IPS-NIHi7 (cell line): ENCODE data around the gene MCOLN3.
"Not testable (repeated sequence)": the region's sequence is repeated elsewhere in the genome, so short reads cannot be mapped to it uniquely, and the experiment has no call there.

Source experiments
- DNase-seq: peaks from one replicate; pipeline ENCODE4 v3.0.0; 2012; ENCODE audit warnings: mixed read lengths; ENCODE audit errors: extremely low spot score

The MCOLN3 gene

DNA sequence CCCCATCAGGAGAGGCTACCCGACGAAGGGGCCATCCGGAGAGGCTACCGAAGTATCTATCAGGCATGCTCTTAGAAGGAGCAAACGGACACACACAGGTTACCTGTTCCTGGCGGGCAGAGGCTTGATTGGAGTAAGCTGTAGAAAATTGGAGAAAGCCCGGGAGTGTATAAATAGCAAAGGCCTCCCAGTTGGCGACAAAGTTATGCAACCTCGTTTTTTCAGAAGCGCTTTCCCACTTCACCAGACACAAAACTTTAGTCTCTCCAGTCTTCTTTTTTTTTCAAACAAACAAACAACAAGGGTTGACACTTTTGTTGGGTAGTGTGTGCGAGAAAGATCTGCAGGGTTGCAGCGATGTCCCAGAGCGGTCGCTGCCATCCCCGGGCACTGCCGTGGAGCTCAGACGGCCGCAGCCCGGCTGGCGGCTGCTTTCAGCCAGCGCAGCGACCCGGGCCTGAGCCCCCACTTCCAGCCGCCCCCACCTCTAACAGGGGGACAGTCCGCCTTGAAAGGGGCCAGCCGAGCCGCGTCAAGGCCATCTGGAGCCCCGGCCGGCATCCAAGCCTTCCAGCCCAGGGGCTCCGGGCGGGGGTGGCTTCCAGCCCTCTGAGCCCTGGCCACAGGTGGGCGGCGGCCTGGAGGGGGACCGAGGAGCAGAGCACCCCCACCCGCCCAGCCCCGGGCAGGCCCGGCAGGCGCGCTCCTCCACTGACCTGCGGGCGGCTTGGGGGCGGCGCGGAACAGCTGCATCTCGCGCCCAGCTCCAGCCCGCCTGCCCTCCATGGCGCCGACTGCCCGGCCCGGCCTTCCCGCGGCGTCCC is 616 bp downstream of the MCOLN3 start:
- peak; percentile 35 for DNase-seq

DNA sequence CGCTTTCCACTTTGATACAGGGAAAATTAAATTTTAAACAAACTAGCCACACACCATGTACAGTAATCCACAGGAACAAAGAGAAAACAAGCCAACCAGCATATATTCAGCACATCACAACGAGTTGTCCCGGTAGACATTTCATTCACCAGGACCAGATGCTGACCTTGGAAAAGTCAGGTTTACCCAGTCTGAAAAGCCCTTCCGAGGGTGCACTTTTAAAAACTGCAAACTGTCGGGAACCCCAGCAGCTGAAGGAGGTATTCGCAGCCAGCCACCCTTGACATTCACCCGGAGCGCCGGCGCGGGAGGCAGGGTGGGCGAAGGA is 1.2 kb downstream of the MCOLN3 start:
- no peak for DNase-seq

DNA sequence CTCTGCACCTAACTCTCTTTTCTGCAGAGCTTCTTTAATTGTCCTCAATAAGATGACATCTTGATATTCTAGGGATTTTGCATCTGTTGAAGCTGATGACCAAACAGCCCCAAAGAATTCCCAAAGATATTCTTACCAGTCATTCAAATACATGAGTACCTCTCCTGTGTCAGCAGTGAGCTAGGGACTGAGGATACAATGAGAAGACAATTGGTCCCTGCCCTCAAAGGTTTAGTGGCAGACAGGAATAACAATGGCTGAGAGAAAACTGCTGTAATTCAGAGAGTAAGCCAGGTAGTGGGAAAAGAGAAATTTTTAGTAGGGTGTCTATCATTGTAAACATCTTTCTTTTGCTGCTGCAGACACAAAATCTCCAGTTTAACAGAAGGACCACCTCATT is 5.9 kb downstream of the MCOLN3 start:
- DNase-seq: no peak

DNA sequence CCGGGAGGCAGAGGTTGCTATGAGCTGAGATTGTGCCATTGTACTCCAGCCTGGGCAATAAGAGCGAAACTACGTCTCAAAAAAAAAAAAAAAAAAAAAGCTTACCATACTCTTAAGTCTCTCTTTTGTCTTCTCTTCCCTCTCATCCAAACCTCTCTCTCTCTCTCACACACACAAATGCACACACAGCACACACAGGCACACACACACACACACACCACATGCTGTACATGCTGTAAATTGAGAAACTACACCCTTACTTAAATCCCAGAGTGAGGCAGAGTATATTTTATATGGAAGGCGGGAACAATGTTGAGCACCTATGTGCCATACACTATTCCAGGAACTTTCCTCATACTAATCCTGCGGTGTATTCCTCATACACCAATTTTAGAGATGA is 6.5 kb downstream of the MCOLN3 start:
- no peak for DNase-seq

- DNase-seq: no peak
These were observed 15.1 kb downstream of the MCOLN3 start for GRCh38 chr1:85033221-85033620.

GRCh38 chr1:85030536-85030935 is 17.8 kb downstream of the MCOLN3 start:
- no peak for DNase-seq

GRCh38 chr1:85028151-85028550 is 20.1 kb downstream of the MCOLN3 start:
- DNase-seq: no peak

- no peak for DNase-seq
These were observed 20.9 kb downstream of the MCOLN3 start for GRCh38 chr1:85027242-85027983.

DNA sequence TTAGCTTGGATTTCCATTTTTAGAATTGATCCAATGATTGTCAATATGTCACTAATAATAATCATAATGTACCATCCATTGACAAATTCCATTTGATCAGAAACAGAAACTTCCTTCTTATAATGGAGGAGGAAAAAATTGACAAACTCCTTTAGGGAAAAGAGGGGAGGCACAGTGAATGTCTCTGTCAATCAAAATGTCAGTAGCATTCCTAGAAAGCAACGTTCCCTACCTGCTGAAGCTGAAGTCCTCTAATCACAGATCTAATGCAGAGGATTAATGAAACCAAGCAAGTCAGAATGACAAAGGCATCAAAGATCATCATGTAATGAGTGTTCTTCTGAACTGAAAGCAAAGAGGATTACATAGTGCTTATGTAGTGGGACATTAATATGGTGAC is 22.4 kb downstream of the MCOLN3 start:
- DNase-seq: no peak

DNA sequence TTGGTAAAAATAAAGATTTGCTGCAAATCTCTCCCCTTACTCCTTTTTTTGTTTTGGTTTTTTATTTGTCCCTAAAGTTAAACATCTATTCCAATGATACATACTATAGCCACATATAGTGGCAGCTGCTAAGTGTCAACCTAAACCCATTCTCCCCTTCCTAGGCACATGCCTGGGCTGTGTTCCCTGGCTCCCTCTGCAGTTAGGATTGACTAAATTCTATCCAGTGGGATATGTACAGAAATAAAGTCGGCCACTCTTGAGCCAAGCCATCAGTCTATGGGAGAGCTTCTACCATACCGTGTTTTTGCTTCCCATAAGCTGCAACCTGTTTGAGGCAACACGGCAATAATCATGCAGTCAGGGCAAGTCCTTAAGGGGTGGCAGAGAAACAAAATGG is 23.6 kb downstream of the MCOLN3 start:
- DNase-seq: peak; percentile 26

DNA sequence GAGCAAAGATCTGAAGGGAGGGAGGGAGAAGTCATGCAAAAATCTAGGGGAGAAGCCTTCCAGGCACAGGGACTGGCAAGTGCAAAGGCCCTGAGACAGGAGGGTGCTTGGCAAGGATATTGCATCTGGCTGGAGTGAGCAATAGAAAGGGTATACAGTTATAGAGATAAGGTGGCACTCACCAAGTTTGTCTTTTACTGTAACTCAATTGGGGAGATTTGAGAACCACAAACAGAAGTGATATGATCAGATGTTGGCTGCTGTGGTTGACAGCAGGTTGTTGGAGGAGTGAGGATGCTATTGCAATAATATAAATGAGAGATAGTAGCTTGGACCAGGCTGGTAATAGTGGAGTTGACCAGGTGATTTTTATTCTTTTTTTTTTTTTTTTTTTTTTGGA is 25.6 kb downstream of the MCOLN3 start:
- DNase-seq: no peak

- no peak for DNase-seq
These were observed 28.3 kb downstream of the MCOLN3 start for GRCh38 chr1:85019994-85020393.

DNA sequence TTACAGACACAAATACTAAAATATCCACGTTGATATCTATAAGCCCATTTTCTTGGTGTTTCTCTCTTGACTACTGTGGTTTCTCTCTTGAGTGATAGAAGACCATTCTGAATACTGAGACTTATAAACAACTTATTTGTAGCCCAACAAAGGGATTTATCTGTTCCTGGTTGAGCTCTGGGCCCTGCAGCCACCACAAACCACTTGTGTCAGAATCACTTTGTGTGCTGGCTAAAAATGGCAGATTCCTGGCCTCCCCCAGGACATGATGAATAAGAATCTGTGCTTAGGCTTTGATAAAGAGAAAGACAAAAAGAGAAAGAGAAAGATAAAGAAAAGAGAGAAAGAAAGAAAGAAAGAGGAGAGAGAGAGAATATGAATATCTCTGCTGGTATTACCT is 32.5 kb downstream of the MCOLN3 start:
- no peak for DNase-seq

- not testable (repeated sequence) for DNase-seq
These were observed 42.7 kb downstream of the MCOLN3 start for GRCh38 chr1:85005641-85006040.

DNA sequence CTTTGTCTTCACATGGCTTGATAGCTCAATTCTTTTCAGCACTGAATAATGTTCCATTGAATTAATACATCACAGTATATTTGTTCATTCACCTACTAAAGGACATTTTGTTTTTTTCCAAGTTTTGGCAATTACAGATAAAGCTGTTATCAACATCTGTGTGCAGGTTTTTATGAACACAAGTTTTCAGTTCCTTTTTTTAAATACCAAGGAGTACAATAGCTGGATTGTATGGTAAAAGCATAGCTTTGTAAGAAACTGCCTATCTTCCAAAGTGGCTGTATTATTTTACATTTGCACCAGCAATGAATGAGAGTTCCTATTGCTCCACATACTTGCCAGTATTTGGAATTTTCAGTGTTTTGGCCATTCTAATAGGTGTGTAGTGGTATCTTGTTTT is 46.6 kb downstream of the MCOLN3 start:
- DNase-seq: no peak

DNA sequence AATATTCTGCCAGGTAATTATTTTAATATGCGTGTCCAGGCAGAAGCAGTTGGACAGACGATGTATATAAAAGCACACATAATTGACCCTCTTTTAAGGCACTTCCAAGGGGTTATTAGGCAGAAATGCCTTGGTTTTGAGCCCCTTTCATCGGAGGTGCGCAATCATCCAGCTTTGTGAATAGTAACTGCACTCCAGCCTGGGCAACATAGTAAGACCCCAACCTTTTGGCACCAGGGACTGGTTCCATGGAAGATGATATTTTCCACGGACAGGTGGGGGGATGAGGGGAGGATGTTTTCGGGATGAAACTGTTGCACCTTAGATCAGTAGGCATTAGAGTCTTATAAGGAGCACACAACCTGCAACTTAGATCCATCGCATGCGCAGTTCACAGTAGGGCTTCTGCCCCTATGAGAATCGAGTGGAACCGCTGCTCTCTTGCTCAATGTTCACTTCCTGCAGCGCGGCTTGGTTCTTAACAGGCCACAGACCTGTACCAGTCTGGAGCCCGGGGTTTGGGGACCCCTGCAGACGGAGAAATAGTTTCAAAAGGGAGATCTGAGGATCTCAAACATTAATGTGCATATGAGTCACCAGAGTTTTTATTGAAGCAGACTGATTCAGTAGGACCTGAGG is 49.5 kb downstream of the MCOLN3 start:
- DNase-seq: no peak

DNA sequence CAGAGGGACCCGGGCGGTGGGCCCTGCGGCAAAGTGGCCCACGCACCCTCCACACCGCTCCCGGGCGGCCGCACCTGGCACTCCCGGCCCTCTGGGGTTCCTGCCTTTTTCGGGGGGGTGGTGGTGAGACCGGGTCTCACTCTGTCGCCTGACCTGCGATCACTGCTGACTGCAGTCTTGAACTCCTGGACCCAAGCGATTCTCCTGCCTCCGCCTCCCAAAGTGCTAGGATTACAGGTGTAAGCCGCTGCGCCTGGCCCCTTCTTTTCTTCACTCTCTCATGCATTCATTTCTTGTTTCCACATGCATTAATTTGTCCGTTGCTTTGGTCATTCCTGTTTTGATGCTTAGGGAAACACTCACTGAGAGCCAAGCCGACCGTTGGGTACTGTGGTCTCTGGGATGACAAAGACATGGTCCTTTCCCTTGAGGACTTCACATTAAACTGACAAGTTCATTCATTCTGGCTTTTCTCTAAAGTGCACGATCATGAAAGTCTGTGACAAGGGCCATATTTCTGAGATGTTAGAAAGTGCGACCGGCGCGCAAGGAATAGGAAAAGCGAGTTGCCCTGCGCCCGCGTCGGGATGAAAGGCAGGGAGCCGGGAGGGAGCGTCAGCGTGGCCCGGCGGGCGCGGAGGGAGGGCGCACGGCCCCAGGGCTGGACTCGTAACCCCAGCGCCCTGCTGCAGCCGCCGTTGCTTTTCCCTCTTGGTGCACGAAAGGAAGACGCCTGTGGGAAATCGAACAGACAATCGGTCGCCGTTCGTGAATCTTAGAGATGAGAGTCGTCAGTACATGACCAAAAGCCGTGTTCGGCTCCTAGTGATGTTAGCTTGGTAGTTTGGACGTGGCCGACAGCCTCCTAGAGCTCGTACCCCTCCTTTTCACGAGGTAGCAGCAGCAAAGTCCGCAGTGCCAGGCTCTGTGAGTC is 50.4 kb downstream of the MCOLN3 start:
- peak; percentile 46 for DNase-seq

- DNase-seq: peak; percentile 84
These were observed 51.2 kb downstream of the MCOLN3 start, which contains the start of gene MCOLN2 for GRCh38 chr1:84996846-84997666. TSS of gene MCOLN2 (minus strand) at chr1:84997113. CDS start at chr1:84996872, 241 bp downstream.

DNA sequence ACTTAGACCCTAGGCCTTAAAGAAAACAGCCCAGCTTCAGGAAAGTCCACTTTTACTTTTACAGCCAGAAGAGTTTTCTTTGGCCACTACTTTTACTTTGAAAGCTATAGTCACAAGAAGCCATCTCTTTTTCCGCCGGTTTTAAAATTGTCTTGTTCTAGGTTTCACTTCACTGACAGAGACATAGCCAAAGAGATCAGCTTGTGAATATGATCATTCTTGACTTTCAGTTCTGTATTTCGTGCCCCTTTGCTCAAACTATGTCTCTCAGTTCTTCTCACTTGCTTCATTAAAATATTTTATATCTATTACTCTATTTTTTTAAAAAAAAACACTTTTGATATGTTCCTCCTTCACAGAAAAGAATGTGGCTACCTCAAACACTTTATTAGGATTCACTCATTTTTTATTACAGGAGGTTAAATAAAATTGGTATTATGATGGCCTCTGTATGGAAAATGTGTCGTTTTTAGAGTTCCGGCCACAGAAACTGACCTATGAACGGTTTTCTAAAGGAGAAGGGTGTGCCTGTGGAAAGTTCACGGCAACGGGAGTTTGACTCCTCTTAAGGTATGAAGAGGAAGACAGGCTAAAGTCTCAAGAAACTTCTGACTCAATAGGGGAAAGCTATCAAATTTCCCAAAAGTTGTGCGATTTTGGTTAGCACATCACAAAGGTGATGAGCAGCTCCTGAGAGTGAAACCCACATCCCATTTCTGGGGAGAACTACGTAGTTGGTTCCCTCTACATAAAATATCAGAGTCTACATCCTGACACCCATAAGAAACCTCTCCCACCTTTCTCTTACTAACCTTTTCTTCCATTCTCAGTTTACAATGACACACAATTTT is 52.6 kb downstream of the MCOLN3 start:
- DNase-seq: no peak
